Right lobe of liver (tissue), 4 donors: ENCODE measurements around the gene CADPS.

ENCODE experiments used
- CTCF ChIP-seq, 4 donors: fragments of 200-600 bp in 3 of 4; fragments of 450-650 bp in 1 of 4; IDR thresholded peaks; one replicate each; pipeline versions ENCODE4 v1.5.1 to v1.8.0; 2016 to 2022; ENCODE audit warnings: antibody characterized with exemption in 4 of 4, mild to moderate bottlenecking in 2 of 4
- POLR2A ChIP-seq: fragments of 450-650 bp; IDR thresholded peaks from one replicate; pipeline ENCODE4 v1.6.1; 2017; ENCODE audit warnings: antibody characterized with exemption, mild to moderate bottlenecking
- donor health status: DM: no; HTN: no; CAD: no.
- donor health status: DM: no; HTN: no; CAD: no.
- donor health status: DM: no; HTN: yes; CAD: no.

DNA sequence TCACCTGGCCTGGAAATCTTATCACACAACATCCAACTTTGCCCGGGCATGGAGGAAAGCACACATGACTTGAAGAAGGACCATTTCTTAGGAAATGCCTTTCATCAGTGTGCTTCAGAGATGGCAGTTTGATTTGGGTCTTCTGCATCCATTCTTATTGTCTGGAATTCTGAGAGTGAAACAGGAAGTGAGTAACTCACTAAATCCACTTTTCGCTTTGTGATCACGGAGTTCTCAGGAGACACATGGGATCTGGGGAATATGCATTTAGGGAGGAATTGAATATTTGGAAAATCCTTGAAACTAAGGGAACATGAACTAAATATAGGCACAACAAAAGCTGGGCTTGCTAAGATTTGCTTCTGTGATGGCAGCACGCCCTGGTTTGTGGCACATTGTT, 289.4 kb downstream of the CADPS start:
- TF ChIP-seq CTCF (IDR thresholded peaks at IDR 0.05) (no peak), POLR2A (no peak)
